ENCODE data around the gene RAD51B. TPM values are rescaled to one million over a fixed set of nuclear protein-coding genes. Genes with fewer than 3 reads are reported as not detected.
A peak's percentile ranks its signal among the peaks of the same experiment; 100 is the strongest.

Gene RAD51B
- total and polyA plus RNA-seq, 9 of the 15 experiments (the other 6 are each of a cell fraction or from before 2014, with no cell fraction given) = 8.5 to 17.3 (median 11.3) TPM

DNA sequence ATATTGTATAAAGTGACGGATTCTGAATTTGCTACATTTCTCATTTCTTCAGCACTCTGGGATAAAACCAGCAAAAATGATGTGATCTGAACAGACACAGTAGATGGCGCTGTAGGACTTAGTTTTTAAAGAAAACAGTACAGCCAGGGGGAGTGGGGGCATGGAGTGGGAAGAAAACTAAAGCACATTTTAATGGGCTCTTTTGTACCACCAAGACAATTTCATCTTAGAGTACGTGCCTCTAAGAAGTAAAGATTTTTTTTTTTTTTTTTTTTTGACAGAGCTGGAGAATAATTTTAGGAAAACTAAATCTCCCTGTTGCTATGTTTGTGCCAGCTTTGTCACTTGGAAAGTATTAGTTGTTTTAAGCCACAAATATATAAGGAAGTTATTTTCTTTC lies 124.4 kb downstream of the RAD51B start (continued):
- no peak for TF ChIP-seq NFATC3 (IDR thresholded peaks at IDR 0.05)
- TF ChIP-seq, protein P1, sequence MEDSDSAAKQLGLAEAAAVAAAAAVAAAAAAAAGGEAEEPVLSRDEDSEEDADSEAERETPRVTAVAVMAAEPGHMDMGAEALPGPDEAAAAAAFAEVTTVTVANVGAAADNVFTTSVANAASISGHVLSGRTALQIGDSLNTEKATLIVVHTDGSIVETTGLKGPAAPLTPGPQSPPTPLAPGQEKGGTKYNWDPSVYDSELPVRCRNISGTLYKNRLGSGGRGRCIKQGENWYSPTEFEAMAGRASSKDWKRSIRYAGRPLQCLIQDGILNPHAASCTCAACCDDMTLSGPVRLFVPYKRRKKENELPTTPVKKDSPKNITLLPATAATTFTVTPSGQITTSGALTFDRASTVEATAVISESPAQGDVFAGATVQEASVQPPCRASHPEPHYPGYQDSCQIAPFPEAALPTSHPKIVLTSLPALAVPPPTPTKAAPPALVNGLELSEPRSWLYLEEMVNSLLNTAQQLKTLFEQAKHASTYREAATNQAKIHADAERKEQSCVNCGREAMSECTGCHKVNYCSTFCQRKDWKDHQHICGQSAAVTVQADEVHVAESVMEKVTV (CRISPR knock-in tag; IDR thresholded peaks at IDR 0.05) = peak; percentile 47
- no peak for TF ChIP-seq TEAD4 (IDR thresholded peaks at IDR 0.05; ENCODE audit: low read length)
- TF ChIP-seq TEAD4 (CRISPR knock-in tag; IDR thresholded peaks at IDR 0.05; ENCODE audit: borderline replicate concordance) = no peak
- TF ChIP-seq SMC3 (conservative IDR thresholded peaks at IDR 0.05; ENCODE audit: insufficient read depth, low read depth, low read length) = peak; percentile 37; the same call in 1 of the 2 replicates

DNA sequence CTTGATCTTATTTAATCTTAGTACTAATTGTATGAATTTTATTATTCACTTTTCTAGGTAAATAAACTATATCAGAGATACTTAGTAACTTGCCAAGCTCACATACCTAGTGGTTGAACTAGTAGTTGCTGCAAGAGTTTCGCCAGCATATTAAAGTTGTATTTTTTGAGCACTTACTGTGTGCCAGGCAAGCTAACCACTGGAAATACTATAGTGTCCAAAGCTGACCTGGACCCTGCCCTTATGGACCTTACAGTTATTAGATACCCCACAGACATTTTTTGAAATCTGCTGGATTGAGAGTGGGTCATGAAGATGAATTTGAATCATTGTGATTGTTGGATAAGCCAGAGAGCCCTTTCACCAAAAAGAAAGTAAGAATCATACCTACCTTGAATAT lies 125.0 kb downstream of the RAD51B start:
- Histone ChIP-seq H3K4me3 (no peak overlapping the region), H3K36me3 (ENCODE audit: control insufficient read depth, insufficient read depth, low read length) (no peaks in the 10 kb centered on the region), H4K20me1 (replicated peaks; ENCODE audit: control insufficient read depth, insufficient read depth, low read length) (no peaks in the 10 kb centered on the region), H3K4me2 (ENCODE audit: insufficient read depth, low read length) (no peak overlapping the region), H3K4me1 (replicated peaks in 1 of 2; ENCODE audit: control insufficient read depth in 2 of 2, insufficient read depth in 2 of 2, low read length in 2 of 2) (no peaks in the 10 kb centered on the region), H3K27ac (ENCODE audit: extremely low read depth, low read depth, low read length) (no peak overlapping the region), H3K9ac (ENCODE audit: insufficient read depth in 1 of 2, low read depth in 2 of 2, low read length in 2 of 2) (no peak overlapping the region), H3K9me1 (ENCODE audit: control insufficient read depth, insufficient read depth, low read length) (no peaks in the 10 kb centered on the region), H2AFZ (ENCODE audit: low read depth, low read length) (no peak overlapping the region), H3K27me3 (ENCODE audit: control insufficient read depth in 2 of 2, insufficient read depth in 2 of 2, low read length in 2 of 2) (no peaks in the 10 kb centered on the region), H3K79me2 (ENCODE audit: control insufficient read depth, insufficient read depth, low read length) (no peaks in the 10 kb centered on the region), H3K9me3 (replicated peaks; ENCODE audit: control insufficient read depth, insufficient read depth, low read depth, low read length) (no peaks in the 10 kb centered on the region)
- in situ Hi-C loops (cut with MboI) (loop anchor here (10.0 kb wide), 1 partner anchor 300 kb away; no protein-coding TSS in a partner anchor), intact Hi-C loops (cut with micrococcal nuclease) (loop anchor here (5.0 kb wide), 2 partner anchors 303 to 873 kb away; no protein-coding TSS in a partner anchor)
- no TSS peak for BruUV-seq (replicated peaks)
- CTCF ChIA-PET (ENCODE audit: low intra/inter-chr PET ratio) = interaction anchor here (0.7 to 1.5 kb wide), 4 partner anchors 304 to 900 kb away, joined by 3 to 8 read pairs (median 6); no protein-coding TSS in a partner anchor
- FAIRE-seq (no peak), DNase-seq (ENCODE audit: extremely low read depth in 1 of 4, low spot score in 3 of 4) (no peak), ATAC-seq (no peak)
- POLR2A ChIA-PET = interaction anchor here (1.2 kb wide), 1 partner anchor 25 kb away, joined by 4 read pairs; no protein-coding TSS in a partner anchor
- 53% methylated on average over 1 of the region's 1 CpG for WGBS (ENCODE audit: insufficient coverage, low coverage, missing lambda C conversion rate)
- TF ChIP-seq HDAC2 (IDR thresholded peaks at IDR 0.05) (no peak), TOE1 (IDR thresholded peaks at IDR 0.05; ENCODE audit: borderline replicate concordance) (no peak), TOE1 (CRISPR knock-in tag; IDR thresholded peaks at IDR 0.05; ENCODE audit: borderline replicate concordance, low read depth) (no peak), FOXA1 (IDR thresholded peaks at IDR 0.05; ENCODE audit: borderline replicate concordance) (no peak), LCOR (CRISPR knock-in tag; IDR thresholded peaks at IDR 0.05) (no peak), EP300 (IDR thresholded peaks at IDR 0.05; ENCODE audit: low read length) (no peak)
- TF ChIP-seq, protein P2, sequence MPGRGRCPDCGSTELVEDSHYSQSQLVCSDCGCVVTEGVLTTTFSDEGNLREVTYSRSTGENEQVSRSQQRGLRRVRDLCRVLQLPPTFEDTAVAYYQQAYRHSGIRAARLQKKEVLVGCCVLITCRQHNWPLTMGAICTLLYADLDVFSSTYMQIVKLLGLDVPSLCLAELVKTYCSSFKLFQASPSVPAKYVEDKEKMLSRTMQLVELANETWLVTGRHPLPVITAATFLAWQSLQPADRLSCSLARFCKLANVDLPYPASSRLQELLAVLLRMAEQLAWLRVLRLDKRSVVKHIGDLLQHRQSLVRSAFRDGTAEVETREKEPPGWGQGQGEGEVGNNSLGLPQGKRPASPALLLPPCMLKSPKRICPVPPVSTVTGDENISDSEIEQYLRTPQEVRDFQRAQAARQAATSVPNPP (IDR thresholded peaks at IDR 0.05; ENCODE audit: borderline replicate concordance, insufficient read depth, insufficient read length) = no peak
- TF ChIP-seq, protein P3, sequence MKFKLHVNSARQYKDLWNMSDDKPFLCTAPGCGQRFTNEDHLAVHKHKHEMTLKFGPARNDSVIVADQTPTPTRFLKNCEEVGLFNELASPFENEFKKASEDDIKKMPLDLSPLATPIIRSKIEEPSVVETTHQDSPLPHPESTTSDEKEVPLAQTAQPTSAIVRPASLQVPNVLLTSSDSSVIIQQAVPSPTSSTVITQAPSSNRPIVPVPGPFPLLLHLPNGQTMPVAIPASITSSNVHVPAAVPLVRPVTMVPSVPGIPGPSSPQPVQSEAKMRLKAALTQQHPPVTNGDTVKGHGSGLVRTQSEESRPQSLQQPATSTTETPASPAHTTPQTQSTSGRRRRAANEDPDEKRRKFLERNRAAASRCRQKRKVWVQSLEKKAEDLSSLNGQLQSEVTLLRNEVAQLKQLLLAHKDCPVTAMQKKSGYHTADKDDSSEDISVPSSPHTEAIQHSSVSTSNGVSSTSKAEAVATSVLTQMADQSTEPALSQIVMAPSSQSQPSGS (CRISPR knock-in tag; IDR thresholded peaks at IDR 0.05) = no peak
- TF ChIP-seq, protein P4, sequence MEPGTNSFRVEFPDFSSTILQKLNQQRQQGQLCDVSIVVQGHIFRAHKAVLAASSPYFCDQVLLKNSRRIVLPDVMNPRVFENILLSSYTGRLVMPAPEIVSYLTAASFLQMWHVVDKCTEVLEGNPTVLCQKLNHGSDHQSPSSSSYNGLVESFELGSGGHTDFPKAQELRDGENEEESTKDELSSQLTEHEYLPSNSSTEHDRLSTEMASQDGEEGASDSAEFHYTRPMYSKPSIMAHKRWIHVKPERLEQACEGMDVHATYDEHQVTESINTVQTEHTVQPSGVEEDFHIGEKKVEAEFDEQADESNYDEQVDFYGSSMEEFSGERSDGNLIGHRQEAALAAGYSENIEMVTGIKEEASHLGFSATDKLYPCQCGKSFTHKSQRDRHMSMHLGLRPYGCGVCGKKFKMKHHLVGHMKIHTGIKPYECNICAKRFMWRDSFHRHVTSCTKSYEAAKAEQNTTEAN (CRISPR knock-in tag; IDR thresholded peaks at IDR 0.05) = no peak
- TF ChIP-seq, protein P5, sequence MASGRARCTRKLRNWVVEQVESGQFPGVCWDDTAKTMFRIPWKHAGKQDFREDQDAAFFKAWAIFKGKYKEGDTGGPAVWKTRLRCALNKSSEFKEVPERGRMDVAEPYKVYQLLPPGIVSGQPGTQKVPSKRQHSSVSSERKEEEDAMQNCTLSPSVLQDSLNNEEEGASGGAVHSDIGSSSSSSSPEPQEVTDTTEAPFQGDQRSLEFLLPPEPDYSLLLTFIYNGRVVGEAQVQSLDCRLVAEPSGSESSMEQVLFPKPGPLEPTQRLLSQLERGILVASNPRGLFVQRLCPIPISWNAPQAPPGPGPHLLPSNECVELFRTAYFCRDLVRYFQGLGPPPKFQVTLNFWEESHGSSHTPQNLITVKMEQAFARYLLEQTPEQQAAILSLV (tag; IDR thresholded peaks at IDR 0.05) = no peak

Data from K562 (cell line).